ENCODE measurements around the gene ENTPD2. TPM values are rescaled to one million over a fixed set of nuclear protein-coding genes. Genes with fewer than 3 reads are reported as not detected.

The ENTPD2 gene
- total RNA-seq, 1 donor from 2014 or later, result 0.46 TPM

- Mint-ChIP-seq H3K9me3 (ENCODE audit: unreplicated experiment) (no peaks in the 10 kb centered on the region), H3K27ac (ENCODE audit: unreplicated experiment) (no peak overlapping the region), H3K4me1 (ENCODE audit: unreplicated experiment) (no peaks in the 10 kb centered on the region), H3K27me3 (ENCODE audit: unreplicated experiment) (no peaks in the 10 kb centered on the region), H3K36me3 (ENCODE audit: unreplicated experiment) (peaks cover 3% of the 10 kb centered on the region), H3K4me3 (ENCODE audit: unreplicated experiment) (no peak overlapping the region)
- DNase-seq (ENCODE audit: extremely low spot score, unreplicated experiment), result no peak
- TF ChIP-seq, protein P1, sequence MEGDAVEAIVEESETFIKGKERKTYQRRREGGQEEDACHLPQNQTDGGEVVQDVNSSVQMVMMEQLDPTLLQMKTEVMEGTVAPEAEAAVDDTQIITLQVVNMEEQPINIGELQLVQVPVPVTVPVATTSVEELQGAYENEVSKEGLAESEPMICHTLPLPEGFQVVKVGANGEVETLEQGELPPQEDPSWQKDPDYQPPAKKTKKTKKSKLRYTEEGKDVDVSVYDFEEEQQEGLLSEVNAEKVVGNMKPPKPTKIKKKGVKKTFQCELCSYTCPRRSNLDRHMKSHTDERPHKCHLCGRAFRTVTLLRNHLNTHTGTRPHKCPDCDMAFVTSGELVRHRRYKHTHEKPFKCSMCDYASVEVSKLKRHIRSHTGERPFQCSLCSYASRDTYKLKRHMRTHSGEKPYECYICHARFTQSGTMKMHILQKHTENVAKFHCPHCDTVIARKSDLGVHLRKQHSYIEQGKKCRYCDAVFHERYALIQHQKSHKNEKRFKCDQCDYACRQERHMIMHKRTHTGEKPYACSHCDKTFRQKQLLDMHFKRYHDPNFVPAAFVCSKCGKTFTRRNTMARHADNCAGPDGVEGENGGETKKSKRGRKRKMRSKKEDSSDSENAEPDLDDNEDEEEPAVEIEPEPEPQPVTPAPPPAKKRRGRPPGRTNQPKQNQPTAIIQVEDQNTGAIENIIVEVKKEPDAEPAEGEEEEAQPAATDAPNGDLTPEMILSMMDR (IDR thresholded peaks at IDR 0.05), result no peak
Measured at GRCh38 chr9:137038916-137039315, 14.9 kb downstream of the ENTPD2 start.

- H3K9me3 Mint-ChIP-seq (ENCODE audit: unreplicated experiment), result no peaks in the 10 kb centered on the region
- no peak overlapping the region for H3K4me3 Mint-ChIP-seq (ENCODE audit: unreplicated experiment)
- no peak overlapping the region for H3K27ac Mint-ChIP-seq (ENCODE audit: unreplicated experiment)
- peaks cover 3% of the 10 kb centered on the region for H3K36me3 Mint-ChIP-seq (ENCODE audit: unreplicated experiment)
- H3K27me3 Mint-ChIP-seq (ENCODE audit: unreplicated experiment), result no peaks in the 10 kb centered on the region
- TF ChIP-seq, protein P1 (IDR thresholded peaks at IDR 0.05), result no peak
- no peaks in the 10 kb centered on the region for H3K4me1 Mint-ChIP-seq (ENCODE audit: unreplicated experiment)
- DNase-seq (ENCODE audit: extremely low spot score, unreplicated experiment), result no peak
Measured at GRCh38 chr9:137037483-137037882, 16.4 kb downstream of the ENTPD2 start.

GRCh38 chr9:137037035-137037434, 16.8 kb downstream of the ENTPD2 start:
- Mint-ChIP-seq H3K9me3 (ENCODE audit: unreplicated experiment) (no peaks in the 10 kb centered on the region), H3K27me3 (ENCODE audit: unreplicated experiment) (no peaks in the 10 kb centered on the region), H3K27ac (ENCODE audit: unreplicated experiment) (no peak overlapping the region), H3K4me3 (ENCODE audit: unreplicated experiment) (no peak overlapping the region), H3K4me1 (ENCODE audit: unreplicated experiment) (no peaks in the 10 kb centered on the region), H3K36me3 (ENCODE audit: unreplicated experiment) (peaks cover 3% of the 10 kb centered on the region)
- TF ChIP-seq, protein P1 (IDR thresholded peaks at IDR 0.05), result no peak
- no peak for DNase-seq (ENCODE audit: extremely low spot score, unreplicated experiment)

- H3K36me3 Mint-ChIP-seq (ENCODE audit: unreplicated experiment), result peaks cover 3% of the 10 kb centered on the region
- H3K4me3 Mint-ChIP-seq (ENCODE audit: unreplicated experiment), result no peak overlapping the region
- no peak overlapping the region for H3K27ac Mint-ChIP-seq (ENCODE audit: unreplicated experiment)
- no peak for DNase-seq (ENCODE audit: extremely low spot score, unreplicated experiment)
- no peaks in the 10 kb centered on the region for H3K9me3 Mint-ChIP-seq (ENCODE audit: unreplicated experiment)
- H3K4me1 Mint-ChIP-seq (ENCODE audit: unreplicated experiment), result no peaks in the 10 kb centered on the region
- H3K27me3 Mint-ChIP-seq (ENCODE audit: unreplicated experiment), result no peaks in the 10 kb centered on the region
- TF ChIP-seq, protein P1 (IDR thresholded peaks at IDR 0.05), result no peak
Measured at GRCh38 chr9:137035937-137036336, 17.9 kb downstream of the ENTPD2 start.

- H3K9me3 Mint-ChIP-seq (ENCODE audit: unreplicated experiment), result no peaks in the 10 kb centered on the region
- DNase-seq (ENCODE audit: extremely low spot score, unreplicated experiment), result no peak
- H3K27ac Mint-ChIP-seq (ENCODE audit: unreplicated experiment), result no peak overlapping the region
- H3K36me3 Mint-ChIP-seq (ENCODE audit: unreplicated experiment), result peaks cover 3% of the 10 kb centered on the region
- TF ChIP-seq, protein P1 (IDR thresholded peaks at IDR 0.05), result peak; percentile 28
- no peaks in the 10 kb centered on the region for H3K27me3 Mint-ChIP-seq (ENCODE audit: unreplicated experiment)
- no peak overlapping the region for H3K4me3 Mint-ChIP-seq (ENCODE audit: unreplicated experiment)
- H3K4me1 Mint-ChIP-seq (ENCODE audit: unreplicated experiment), result no peaks in the 10 kb centered on the region
Measured at GRCh38 chr9:137035507-137035834, 18.4 kb downstream of the ENTPD2 start.

Measured in osteocyte (in vitro differentiated cells).